LHCN-M2 (cell line): ENCODE results near the gene CCR8. TPM values are rescaled to one million over a fixed set of nuclear protein-coding genes. Genes with fewer than 3 reads are reported as not detected.
"Not testable (repeated sequence)": the region's sequence is repeated elsewhere in the genome, so short reads cannot be mapped to it uniquely, and the experiment has no call there.

Source experiments
- DNase-seq: peaks from one replicate; pipeline ENCODE4 v3.0.0-alpha.2; 2012; ENCODE audit warnings: low read depth
- total RNA-seq: library from RNA; depleted of rRNA; stranded (reverse); fragments of >200 nt; gene quantifications from 2 replicates; pipeline ENCODE4 v1.2.3, GENCODE V29; 2014

Gene CCR8
- total RNA-seq, 1 experiment from 2014 or later: not detected

GRCh38 chr3:39315420-39315819, 14.1 kb upstream of the CCR8 start:
- no peak for DNase-seq

- DNase-seq: no peak
These were observed 11.8 kb upstream of the CCR8 start for GRCh38 chr3:39317571-39318169.

- DNase-seq: no peak
These were observed 11.2 kb upstream of the CCR8 start for GRCh38 chr3:39318301-39318700.

- DNase-seq: no peak
These were observed 10.3 kb upstream of the CCR8 start for GRCh38 chr3:39319249-39319648.

GRCh38 chr3:39321574-39321983, 7.9 kb upstream of the CCR8 start:
- not testable (repeated sequence) for DNase-seq

- not testable (repeated sequence) for DNase-seq
These were observed 7.2 kb upstream of the CCR8 start for GRCh38 chr3:39322209-39322715.

- no peak for DNase-seq
These were observed 6.6 kb upstream of the CCR8 start for GRCh38 chr3:39322936-39323335.

- no peak for DNase-seq
These were observed 6.0 kb upstream of the CCR8 start for GRCh38 chr3:39323494-39323893.

GRCh38 chr3:39325236-39325635, 4.3 kb upstream of the CCR8 start:
- no peak for DNase-seq

- DNase-seq: no peak
These were observed 2.3 kb upstream of the CCR8 start for GRCh38 chr3:39327053-39327745.

- DNase-seq: no peak
These were observed 1.7 kb upstream of the CCR8 start for GRCh38 chr3:39327746-39328349.

GRCh38 chr3:39330824-39331223, 1.3 kb downstream of the CCR8 start:
- DNase-seq: no peak

- DNase-seq: no peak
These were observed 3.0 kb downstream of the CCR8 start for GRCh38 chr3:39332525-39332924.

GRCh38 chr3:39333607-39334006, 4.1 kb downstream of the CCR8 start:
- DNase-seq: no peak

GRCh38 chr3:39334205-39334604, 4.7 kb downstream of the CCR8 start:
- DNase-seq: no peak

- no peak for DNase-seq
These were observed 8.7 kb downstream of the CCR8 start for GRCh38 chr3:39338201-39338600.

GRCh38 chr3:39339086-39339485, 9.6 kb downstream of the CCR8 start:
- DNase-seq: no peak

- no peak for DNase-seq
These were observed 13.7 kb downstream of the CCR8 start for GRCh38 chr3:39343076-39343717.

GRCh38 chr3:39343760-39344159, 14.3 kb downstream of the CCR8 start:
- no peak for DNase-seq

GRCh38 chr3:39344746-39345344, 15.3 kb downstream of the CCR8 start:
- no peak for DNase-seq

GRCh38 chr3:39346785-39347585, 17.5 kb downstream of the CCR8 start:
- DNase-seq: no peak
